Measurements from ENCODE around the gene SPOCK3. TPM values are rescaled to one million over a fixed set of nuclear protein-coding genes. Genes with fewer than 3 reads are reported as not detected.

SPOCK3 gene
- total and polyA plus RNA-seq, 2 of the 13 experiments (the other 11 are each of a cell fraction or from before 2014, with no cell fraction given) = not detected

- TF ChIP-seq STAT6 (CRISPR knock-in tag; IDR thresholded peaks at IDR 0.05; ENCODE audit: borderline replicate concordance) (no peak), SALL2 (CRISPR knock-in tag; IDR thresholded peaks at IDR 0.05) (no peak), ZSCAN5A (CRISPR knock-in tag; IDR thresholded peaks at IDR 0.05; ENCODE audit: borderline replicate concordance) (no peak), EHMT2 (IDR thresholded peaks at IDR 0.05; ENCODE audit: borderline replicate concordance, low read depth, low read length) (0 out of 2 replicates have a peak, but pooled peaks have one; percentile 33), HBP1 (CRISPR knock-in tag; IDR thresholded peaks at IDR 0.05; ENCODE audit: low read depth) (no peak), ZNF275 (CRISPR knock-in tag; IDR thresholded peaks at IDR 0.05; ENCODE audit: borderline replicate concordance) (no peak), ZNF556 (CRISPR knock-in tag; IDR thresholded peaks at IDR 0.05; ENCODE audit: borderline replicate concordance) (no peak), FOXP1 (IDR thresholded peaks at IDR 0.05) (no peak), FOXP1 (CRISPR knock-in tag; IDR thresholded peaks at IDR 0.05) (peak; percentile 80), HDAC2 (CRISPR knock-in tag; IDR thresholded peaks at IDR 0.05) (peak; percentile 76), ZNF260 (CRISPR knock-in tag; IDR thresholded peaks at IDR 0.05; ENCODE audit: borderline replicate concordance, low read depth) (no peak), BCL3 (CRISPR knock-in tag; IDR thresholded peaks at IDR 0.05) (no peak), ZNF383 (CRISPR knock-in tag; IDR thresholded peaks at IDR 0.05; ENCODE audit: borderline replicate concordance) (no peak), CENPX (CRISPR knock-in tag; IDR thresholded peaks at IDR 0.05) (no peak), LBX2 (CRISPR knock-in tag; IDR thresholded peaks at IDR 0.05; ENCODE audit: borderline replicate concordance) (no peak), ZIK1 (CRISPR knock-in tag; IDR thresholded peaks at IDR 0.05; ENCODE audit: borderline replicate concordance, low read depth) (no peak), MAFK (conservative IDR thresholded peaks at IDR 0.05 in 1 of 2, IDR thresholded peaks at IDR 0.05 in 1 of 2; ENCODE audit: low read length in 2 of 2) (peak; percentile 86 to 90), TBL1XR1 (IDR thresholded peaks at IDR 0.05; ENCODE audit: borderline replicate concordance, low read length, partially characterized antibody) (no peak)
Observed at GRCh38 chr4:167176723-167177367, 57.4 kb downstream of the SPOCK3 start (continued).
